DMS114 treated with DMSO at 0.1 percent for 48 hours (cell line): ENCODE data around the gene PPP6R1.

Experiments
- DNase-seq: peaks from one replicate; lab custom pipeline; 2025; ENCODE audit not compliant: unreplicated experiment; lab: John Stamatoyannopoulos, UW

Gene PPP6R1

GRCh38 chr19:55245236-55245904 lies 13.4 kb downstream of the PPP6R1 start:
- no peak for DNase-seq

- DNase-seq = no peak
Measured at GRCh38 chr19:55244004-55244680, 14.7 kb downstream of the PPP6R1 start.

- DNase-seq = no peak
Measured at GRCh38 chr19:55242517-55242916, 16.3 kb downstream of the PPP6R1 start.

GRCh38 chr19:55241935-55242464 lies 16.8 kb downstream of the PPP6R1 start:
- DNase-seq = no peak

GRCh38 chr19:55241143-55241934 lies 17.5 kb downstream of the PPP6R1 start:
- no peak for DNase-seq

GRCh38 chr19:55240713-55241020 lies 18.1 kb downstream of the PPP6R1 start:
- DNase-seq = no peak

GRCh38 chr19:55239004-55239403 lies 19.8 kb downstream of the PPP6R1 start:
- DNase-seq = no peak

GRCh38 chr19:55238030-55238429 lies 20.8 kb downstream of the PPP6R1 start:
- DNase-seq = no peak

GRCh38 chr19:55232986-55233385 lies 25.8 kb downstream of the PPP6R1 start:
- DNase-seq = no peak

GRCh38 chr19:55232286-55232602 lies 26.6 kb downstream of the PPP6R1 start:
- no peak for DNase-seq

GRCh38 chr19:55231391-55232285 lies 27.2 kb downstream of the PPP6R1 start:
- DNase-seq = no peak

GRCh38 chr19:55230780-55231179 lies 28.0 kb downstream of the PPP6R1 start:
- DNase-seq = no peak

- DNase-seq = no peak
Measured at GRCh38 chr19:55230329-55230728, 28.5 kb downstream of the PPP6R1 start.

- no peak for DNase-seq
Measured at GRCh38 chr19:55229789-55230182, 29.0 kb downstream of the PPP6R1 start.

GRCh38 chr19:55229145-55229788 lies 29.6 kb downstream of the PPP6R1 start:
- DNase-seq = no peak

GRCh38 chr19:55228403-55229031 lies 30.3 kb downstream of the PPP6R1 start, which contains the start of gene TMEM86B:
Gene TMEM86B, minus strand, starts transcription at chr19:55228763. Its CDS starts 22 bp downstream, at chr19:55228741.
- DNase-seq = no peak

GRCh38 chr19:55228015-55228391 lies 30.8 kb downstream of the PPP6R1 start:
- no peak for DNase-seq

GRCh38 chr19:55227241-55228014 lies 31.4 kb downstream of the PPP6R1 start:
- DNase-seq = no peak

- DNase-seq = no peak
Measured at GRCh38 chr19:55226788-55227187, 32.0 kb downstream of the PPP6R1 start.
